GM12801 (cell line): Measurements from ENCODE around the gene ADIPOQ.

ENCODE experiments used
- TF ChIP-seq, protein P1 (sequence below): IDR thresholded peaks from one replicate; pipeline ENCODE4 v1.5.1; 2011; ENCODE audit warnings: control low read depth; ENCODE audit not compliant: insufficient read length; ENCODE audit errors: extremely low read depth

ADIPOQ gene

DNA sequence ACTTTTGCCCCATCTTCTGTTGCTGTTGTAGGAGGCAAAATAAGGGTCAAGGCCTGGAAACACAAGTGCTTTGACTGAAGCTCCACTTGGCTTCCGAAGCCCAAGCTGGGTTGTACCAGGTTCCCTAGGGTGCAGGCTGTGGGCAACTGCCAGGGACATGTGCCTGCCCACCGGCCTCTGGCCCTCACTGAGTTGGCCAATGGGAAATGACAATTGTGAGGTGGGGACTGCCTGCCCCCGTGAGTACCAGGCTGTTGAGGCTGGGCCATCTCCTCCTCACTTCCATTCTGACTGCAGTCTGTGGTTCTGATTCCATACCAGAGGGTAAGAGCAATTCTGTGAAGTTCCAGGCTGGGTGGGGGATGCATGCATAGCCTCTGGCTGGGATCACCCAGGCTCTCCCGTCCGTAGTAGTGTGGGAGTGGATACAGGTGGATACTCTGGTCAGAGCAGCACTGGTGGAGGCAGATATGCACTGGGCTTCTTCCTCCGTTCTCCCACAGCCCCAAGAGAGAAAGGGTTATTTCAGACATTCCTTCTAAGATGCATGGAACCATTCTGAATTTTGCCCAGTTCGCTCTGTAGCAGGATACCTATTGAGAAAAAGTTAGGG lies at the start of gene ADIPOQ:
Gene ADIPOQ, plus strand, starts transcription at position 285 of the 613 bp plus-strand sequence. CDS start 10,349 bp downstream, outside the sequence.
- TF ChIP-seq, protein P1, sequence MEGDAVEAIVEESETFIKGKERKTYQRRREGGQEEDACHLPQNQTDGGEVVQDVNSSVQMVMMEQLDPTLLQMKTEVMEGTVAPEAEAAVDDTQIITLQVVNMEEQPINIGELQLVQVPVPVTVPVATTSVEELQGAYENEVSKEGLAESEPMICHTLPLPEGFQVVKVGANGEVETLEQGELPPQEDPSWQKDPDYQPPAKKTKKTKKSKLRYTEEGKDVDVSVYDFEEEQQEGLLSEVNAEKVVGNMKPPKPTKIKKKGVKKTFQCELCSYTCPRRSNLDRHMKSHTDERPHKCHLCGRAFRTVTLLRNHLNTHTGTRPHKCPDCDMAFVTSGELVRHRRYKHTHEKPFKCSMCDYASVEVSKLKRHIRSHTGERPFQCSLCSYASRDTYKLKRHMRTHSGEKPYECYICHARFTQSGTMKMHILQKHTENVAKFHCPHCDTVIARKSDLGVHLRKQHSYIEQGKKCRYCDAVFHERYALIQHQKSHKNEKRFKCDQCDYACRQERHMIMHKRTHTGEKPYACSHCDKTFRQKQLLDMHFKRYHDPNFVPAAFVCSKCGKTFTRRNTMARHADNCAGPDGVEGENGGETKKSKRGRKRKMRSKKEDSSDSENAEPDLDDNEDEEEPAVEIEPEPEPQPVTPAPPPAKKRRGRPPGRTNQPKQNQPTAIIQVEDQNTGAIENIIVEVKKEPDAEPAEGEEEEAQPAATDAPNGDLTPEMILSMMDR, result no peak

DNA sequence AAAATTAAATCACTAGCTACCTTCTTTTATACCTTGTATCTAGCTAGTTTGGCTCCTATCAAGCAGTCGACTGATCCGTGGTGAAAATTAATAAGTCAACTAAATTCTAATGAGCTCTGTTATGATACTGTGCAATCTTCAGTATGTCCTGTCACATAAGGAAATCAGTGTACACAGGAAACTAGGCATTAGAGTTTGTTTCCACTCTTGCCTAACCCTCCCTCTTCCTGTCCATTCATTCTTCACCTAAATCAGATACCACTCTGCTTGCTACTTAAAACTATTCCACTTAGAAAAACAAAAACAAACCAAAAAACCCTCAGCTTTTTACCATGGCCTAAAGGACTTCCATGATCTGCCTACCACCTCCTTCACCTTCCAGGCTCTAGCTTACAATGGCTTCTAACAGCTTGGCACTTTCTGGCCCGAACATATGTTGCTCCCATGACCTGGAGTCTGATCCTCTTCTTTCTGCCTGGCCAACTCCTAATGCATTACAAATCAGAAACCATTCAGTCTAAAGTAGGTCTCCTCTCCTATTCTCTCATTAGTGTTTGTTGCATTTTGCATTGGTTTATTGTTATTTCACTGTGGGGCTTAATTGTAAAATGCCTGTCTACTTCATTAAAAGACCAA lies 44.2 kb upstream of the ADIPOQ start:
- TF ChIP-seq, protein P1, result no peak

DNA sequence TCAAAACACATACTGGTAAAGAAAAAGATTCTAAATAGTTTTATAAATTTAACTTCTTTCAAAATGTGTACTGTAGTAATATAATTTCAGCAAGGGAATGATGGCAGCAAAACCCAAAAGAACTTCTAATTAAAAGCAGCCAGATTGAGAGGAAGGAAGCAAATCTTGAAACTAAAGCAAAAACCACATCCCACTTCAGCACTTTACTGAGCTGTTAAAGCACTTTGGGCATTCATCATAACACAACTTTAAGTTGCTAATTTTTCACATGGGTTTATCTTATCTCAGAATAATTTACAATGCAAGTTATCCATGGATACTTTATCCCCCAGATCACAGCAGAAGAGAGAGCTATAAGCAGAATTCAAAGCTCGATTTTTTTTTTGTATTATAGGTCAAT lies 42.2 kb upstream of the ADIPOQ start:
- TF ChIP-seq, protein P1, result no peak

DNA sequence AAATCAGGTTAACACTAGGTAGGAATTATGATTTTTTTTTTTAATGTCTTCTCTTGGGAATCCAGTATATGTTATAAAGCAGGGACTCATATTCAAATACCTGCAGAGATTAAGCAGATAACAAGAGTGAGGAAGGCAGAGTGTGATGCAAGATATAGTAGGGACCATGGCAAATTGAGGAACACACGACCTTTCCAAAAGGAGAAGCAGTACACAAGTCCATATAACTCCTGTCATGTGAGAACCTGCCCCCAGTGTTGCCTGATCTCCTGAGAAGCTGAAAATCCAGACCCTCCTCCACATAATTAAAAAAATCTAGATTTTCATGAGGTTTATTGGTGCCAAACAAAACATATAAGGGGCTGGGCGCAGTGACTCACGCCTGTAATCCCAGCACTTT lies 39.8 kb upstream of the ADIPOQ start:
- TF ChIP-seq, protein P1, result no peak

DNA sequence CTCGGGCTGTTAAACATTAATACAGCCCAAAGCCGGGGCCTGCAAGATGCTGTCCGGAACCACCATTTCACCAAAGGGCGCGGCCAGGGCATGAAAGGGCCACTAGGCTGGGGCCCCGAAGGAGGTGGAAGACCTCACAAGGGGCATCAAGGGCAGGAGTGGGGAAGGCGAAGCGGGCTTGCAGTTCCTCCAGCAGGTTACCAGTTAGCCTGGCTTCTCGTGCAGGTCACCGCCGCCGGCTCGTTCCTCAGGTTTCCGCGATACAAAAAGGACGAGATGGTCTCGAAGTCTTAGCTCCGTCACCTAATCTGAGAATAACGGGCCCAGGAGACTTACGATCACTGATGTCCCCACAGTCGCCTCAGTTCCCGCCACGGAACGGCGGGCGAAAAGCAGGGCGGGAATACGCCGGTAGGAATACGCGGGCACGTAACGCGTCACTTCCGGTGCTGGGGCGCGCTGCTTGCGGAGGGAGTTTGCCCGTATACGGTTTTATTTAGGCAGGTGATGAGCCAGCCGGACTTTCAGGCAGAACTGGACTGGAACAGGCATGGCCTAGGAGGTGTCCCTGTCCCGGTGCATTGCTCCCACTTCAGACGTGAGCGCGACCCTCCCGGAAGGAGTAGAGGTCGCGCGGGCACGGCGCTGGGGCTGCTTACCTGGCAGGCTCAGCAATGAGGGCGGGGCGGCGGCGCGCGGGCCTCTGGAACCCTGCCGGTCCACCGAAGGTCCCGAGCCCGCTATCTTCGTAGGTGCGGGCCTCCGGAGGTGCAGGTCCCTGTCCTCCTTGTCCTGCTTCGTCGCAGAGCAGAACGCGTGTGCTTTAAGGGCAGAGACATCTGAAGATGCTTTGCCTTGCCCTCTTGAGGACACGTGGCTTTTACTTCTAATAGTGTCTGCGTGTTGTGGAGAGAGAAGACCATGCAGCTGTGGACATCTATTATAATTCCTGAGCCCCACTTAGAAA lies 36.1 kb upstream of the ADIPOQ start, which contains the start of gene RFC4:
Gene RFC4, minus strand, starts transcription at position 394 of the 967 bp plus-strand sequence. CDS start 1,769 bp downstream, outside the sequence.
- TF ChIP-seq, protein P1, result no peak

DNA sequence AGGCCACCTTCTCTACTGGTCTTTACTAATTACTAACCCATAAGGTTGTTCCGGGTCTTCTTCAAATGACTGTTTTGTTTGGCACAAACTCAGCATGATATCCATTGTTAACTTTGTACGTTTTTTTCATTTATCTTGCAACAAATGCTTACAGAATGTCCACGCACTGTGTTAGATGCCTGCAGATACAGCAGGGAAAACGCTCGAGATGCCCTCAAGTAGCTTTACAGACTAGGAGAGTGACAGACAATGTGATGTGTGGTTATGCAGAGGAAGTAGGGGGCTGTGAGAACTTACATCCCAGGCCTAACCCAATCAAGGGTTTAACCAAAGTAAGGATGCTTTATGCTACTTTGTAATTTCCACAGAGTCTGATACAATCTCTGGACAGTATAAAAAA lies 35.3 kb upstream of the ADIPOQ start:
- TF ChIP-seq, protein P1, result no peak
